Cardiac muscle cell (in vitro differentiated cells and primary cell): ENCODE data around the gene IRGQ. TPM values are rescaled to one million over a fixed set of nuclear protein-coding genes. Genes with fewer than 3 reads are reported as not detected.
A peak's percentile ranks its signal among the peaks of the same experiment; 100 is the strongest.

Experiments
- DNase-seq, 2 donors: peaks; one replicate each; pipeline versions ENCODE4 v3.0.0 to v3.0.0-alpha.2; 2010 to 2017; ENCODE audit warnings: low read depth in 1 of 2, low spot score in 1 of 2
- H3K27ac ChIP-seq: fragments of 200-600 bp; sonication (generic); 2 replicates; pipeline ENCODE4 v1.5.1; 2016
- H3K27me3 ChIP-seq: fragments of 200-600 bp; sonication (generic); 2 replicates; pipeline ENCODE4 v1.6.0; 2016; ENCODE audit warnings: control low read depth
- H3K36me3 ChIP-seq: fragments of 200-600 bp; sonication (generic); 2 replicates; pipeline ENCODE4 v1.5.1; 2016; ENCODE audit warnings: control low read depth
- H3K4me1 ChIP-seq: fragments of 200-600 bp; sonication (generic); 2 replicates; pipeline ENCODE4 v1.8.1; 2017; ENCODE audit warnings: low read depth, mild to moderate bottlenecking, mixed run types
- H3K4me3 ChIP-seq: fragments of 200-600 bp; sonication (generic); 2 replicates; pipeline ENCODE4 v1.5.1; 2016; ENCODE audit warnings: mild to moderate bottlenecking
- H3K9me3 ChIP-seq: fragments of 200-600 bp; sonication (generic); 2 replicates; pipeline ENCODE4 v1.5.1; 2017; ENCODE audit warnings: low read depth, mild to moderate bottlenecking, control low read depth
- polyA plus RNA-seq: library from polyadenylated mRNA; unstranded; fragments of >200 nt; fragmentation: Nextera tagmentation; extraction: Ambion mirVana; gene quantifications from 2 replicates; pipeline ENCODE4 v1.2.1, GENCODE V29; 2016
- total RNA-seq: library from RNA; depleted of rRNA; stranded (reverse); fragments of >200 nt; gene quantifications from 2 replicates; pipeline ENCODE4 v1.2.3, GENCODE V29; 2016
- TF ChIP-seq, protein P1 (sequence below): IDR thresholded peaks from 2 replicates; pipeline ENCODE4 v1.5.1; 2012; ENCODE audit warnings: low read depth, mild to moderate bottlenecking, low read length

Gene IRGQ
- total and polyA plus RNA-seq, 2 experiments from 2014 or later, result 21.1 to 49.6 TPM

GRCh38 chr19:43634872-43635560, 39.1 kb upstream of the IRGQ start:
- Histone ChIP-seq H3K27ac (no peak overlapping the region), H3K4me3 (peak overlapping the region; percentile 9), H3K36me3 (no peaks in the 10 kb centered on the region), H3K4me1 (peaks cover 6% of the 10 kb centered on the region), H3K9me3 (no peaks in the 10 kb centered on the region), H3K27me3 (peaks cover 19% of the 10 kb centered on the region)
- TF ChIP-seq, protein P1, sequence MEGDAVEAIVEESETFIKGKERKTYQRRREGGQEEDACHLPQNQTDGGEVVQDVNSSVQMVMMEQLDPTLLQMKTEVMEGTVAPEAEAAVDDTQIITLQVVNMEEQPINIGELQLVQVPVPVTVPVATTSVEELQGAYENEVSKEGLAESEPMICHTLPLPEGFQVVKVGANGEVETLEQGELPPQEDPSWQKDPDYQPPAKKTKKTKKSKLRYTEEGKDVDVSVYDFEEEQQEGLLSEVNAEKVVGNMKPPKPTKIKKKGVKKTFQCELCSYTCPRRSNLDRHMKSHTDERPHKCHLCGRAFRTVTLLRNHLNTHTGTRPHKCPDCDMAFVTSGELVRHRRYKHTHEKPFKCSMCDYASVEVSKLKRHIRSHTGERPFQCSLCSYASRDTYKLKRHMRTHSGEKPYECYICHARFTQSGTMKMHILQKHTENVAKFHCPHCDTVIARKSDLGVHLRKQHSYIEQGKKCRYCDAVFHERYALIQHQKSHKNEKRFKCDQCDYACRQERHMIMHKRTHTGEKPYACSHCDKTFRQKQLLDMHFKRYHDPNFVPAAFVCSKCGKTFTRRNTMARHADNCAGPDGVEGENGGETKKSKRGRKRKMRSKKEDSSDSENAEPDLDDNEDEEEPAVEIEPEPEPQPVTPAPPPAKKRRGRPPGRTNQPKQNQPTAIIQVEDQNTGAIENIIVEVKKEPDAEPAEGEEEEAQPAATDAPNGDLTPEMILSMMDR, result no peak
- peak; percentile 36 to 45 for DNase-seq

- H3K27me3 ChIP-seq, result peaks cover 19% of the 10 kb centered on the region
- TF ChIP-seq, protein P1, result no peak
- no peak overlapping the region for H3K27ac ChIP-seq
- no peak for DNase-seq
- no peaks in the 10 kb centered on the region for H3K36me3 ChIP-seq
- H3K4me3 ChIP-seq, result peak overlapping the region; percentile 9
- H3K4me1 ChIP-seq, result peaks cover 6% of the 10 kb centered on the region
- H3K9me3 ChIP-seq, result no peaks in the 10 kb centered on the region
Observed at GRCh38 chr19:43634506-43634871, 38.6 kb upstream of the IRGQ start.

GRCh38 chr19:43634068-43634467, 38.1 kb upstream of the IRGQ start:
- Histone ChIP-seq H3K27ac (no peak overlapping the region), H3K27me3 (peaks cover 19% of the 10 kb centered on the region), H3K4me3 (no peak overlapping the region), H3K9me3 (no peaks in the 10 kb centered on the region), H3K4me1 (peaks cover 6% of the 10 kb centered on the region), H3K36me3 (no peaks in the 10 kb centered on the region)
- TF ChIP-seq, protein P1, result no peak
- DNase-seq, result no peak

GRCh38 chr19:43633520-43633919, 37.6 kb upstream of the IRGQ start:
- Histone ChIP-seq H3K27ac (no peak overlapping the region), H3K9me3 (no peaks in the 10 kb centered on the region), H3K4me3 (no peak overlapping the region), H3K27me3 (peaks cover 14% of the 10 kb centered on the region), H3K4me1 (peaks cover 6% of the 10 kb centered on the region), H3K36me3 (no peaks in the 10 kb centered on the region)
- no peak for DNase-seq
- TF ChIP-seq, protein P1, result no peak

GRCh38 chr19:43631491-43631890, 35.6 kb upstream of the IRGQ start:
- TF ChIP-seq, protein P1, result no peak
- no peak overlapping the region for H3K27ac ChIP-seq
- no peaks in the 10 kb centered on the region for H3K36me3 ChIP-seq
- no peak overlapping the region for H3K4me3 ChIP-seq
- no peak for DNase-seq
- no peaks in the 10 kb centered on the region for H3K27me3 ChIP-seq
- H3K9me3 ChIP-seq, result no peaks in the 10 kb centered on the region
- peaks cover 6% of the 10 kb centered on the region for H3K4me1 ChIP-seq
